ENCODE measurements around the gene COL11A2.

The COL11A2 gene

DNA sequence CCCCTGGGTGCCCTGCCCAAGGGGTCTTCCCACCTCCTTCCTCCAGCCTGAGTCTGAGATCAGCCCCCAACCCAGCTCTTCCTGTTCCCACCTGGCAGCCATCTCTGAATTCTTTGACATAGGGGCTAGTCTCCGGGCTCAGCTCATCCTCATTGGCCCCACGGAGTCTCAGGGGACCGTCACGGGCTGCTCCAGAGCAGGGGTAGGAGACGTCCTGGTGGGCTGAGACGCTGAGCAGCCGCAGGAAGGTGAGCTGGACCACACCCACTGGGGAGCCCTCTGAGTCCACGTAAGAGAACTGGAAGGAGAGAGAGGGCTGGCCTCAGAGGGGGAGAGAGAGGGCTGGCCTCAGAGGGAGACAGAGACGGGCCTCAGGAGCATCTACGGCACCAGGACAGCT lies 28.1 kb downstream of the COL11A2 start:
- in situ Hi-C loops (cut with MboI; ENCODE audit: low pct_unique_long_range_greater_than_20kb, low sequenced_read_pairs, unreplicated experiment), result no loop called here
- no peak for TF ChIP-seq CTCF (IDR thresholded peaks at IDR 0.05; ENCODE audit: extremely low read depth, insufficient read depth, missing control alignments)
- no peak for DNase-seq (ENCODE audit: low spot score)

DNA sequence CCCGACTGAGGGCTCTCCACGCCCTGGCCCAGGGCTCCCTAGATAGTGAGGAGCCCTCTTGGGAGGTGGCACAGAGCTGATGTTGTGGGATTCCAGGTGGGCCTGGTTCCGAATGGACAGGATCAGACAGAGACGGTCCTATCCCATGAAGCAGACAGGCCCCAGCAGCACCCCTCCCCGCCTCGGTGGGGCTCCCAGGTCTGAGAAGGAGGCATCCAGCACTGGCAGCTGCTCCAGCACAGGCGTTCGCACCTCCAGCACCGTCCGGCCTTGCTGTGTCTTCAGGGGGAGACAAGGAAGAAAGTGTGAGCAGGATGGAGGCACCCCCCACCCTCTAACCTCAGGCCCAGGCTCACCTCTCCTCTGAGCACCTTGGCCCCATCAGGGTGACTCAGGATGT lies 28.7 kb downstream of the COL11A2 start:
- DNase-seq (ENCODE audit: low spot score), result no peak
- TF ChIP-seq CTCF (IDR thresholded peaks at IDR 0.05; ENCODE audit: extremely low read depth, insufficient read depth, missing control alignments), result no peak
- in situ Hi-C loops (cut with MboI; ENCODE audit: low pct_unique_long_range_greater_than_20kb, low sequenced_read_pairs, unreplicated experiment), result no loop called here

DNA sequence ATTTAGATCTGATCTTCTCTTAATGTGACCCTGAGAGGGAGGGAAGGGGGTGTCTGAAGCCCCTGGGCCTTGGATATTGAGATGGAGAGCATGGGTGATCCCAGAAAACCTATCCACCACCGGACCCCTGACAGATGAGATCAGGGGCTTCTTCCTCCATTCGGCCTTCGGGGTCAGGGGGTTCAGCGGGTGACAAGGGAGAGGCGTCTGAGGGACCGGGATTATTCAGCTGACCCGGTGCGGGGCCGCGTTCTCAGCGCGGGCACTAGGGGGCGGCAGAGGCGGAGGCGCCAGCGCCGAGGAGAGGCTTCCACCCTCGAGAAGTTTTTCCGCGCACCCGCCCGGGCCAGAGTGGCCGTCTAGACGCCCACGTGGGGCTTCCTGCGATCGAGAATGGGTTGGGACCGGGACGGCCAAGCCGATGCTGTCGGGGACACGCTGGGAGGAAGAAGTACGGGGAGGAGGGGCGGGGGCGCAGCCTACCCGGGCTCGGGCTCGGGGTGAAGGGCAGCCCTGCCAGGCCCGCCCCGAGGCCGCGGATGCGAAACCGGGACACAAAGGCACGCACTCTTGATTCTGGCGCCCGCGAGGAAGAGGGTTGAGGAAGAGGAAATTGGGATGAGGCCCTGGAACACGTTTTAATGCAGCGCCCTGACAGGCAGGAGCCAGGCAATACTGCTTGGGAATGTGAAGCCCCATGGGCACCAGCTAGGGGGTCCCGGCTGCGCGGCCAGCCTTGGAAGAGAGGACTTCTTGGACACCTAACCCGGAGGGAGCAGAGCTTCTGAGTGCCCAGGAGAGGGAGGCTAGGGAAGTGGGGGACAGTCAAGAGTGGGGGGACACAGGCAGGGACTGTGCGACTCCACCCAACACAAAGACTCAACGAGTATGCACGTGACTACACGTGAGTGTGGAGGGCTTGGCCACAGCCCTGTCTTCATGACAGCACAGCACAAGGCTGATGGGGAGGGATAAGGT lies 30.6 kb downstream of the COL11A2 start:
- peak; percentile 90 for DNase-seq (ENCODE audit: low spot score)
- peak; percentile 97 for TF ChIP-seq CTCF (IDR thresholded peaks at IDR 0.05; ENCODE audit: extremely low read depth, insufficient read depth, missing control alignments)
- in situ Hi-C loops (cut with MboI; ENCODE audit: low pct_unique_long_range_greater_than_20kb, low sequenced_read_pairs, unreplicated experiment), result no loop called here

DNA sequence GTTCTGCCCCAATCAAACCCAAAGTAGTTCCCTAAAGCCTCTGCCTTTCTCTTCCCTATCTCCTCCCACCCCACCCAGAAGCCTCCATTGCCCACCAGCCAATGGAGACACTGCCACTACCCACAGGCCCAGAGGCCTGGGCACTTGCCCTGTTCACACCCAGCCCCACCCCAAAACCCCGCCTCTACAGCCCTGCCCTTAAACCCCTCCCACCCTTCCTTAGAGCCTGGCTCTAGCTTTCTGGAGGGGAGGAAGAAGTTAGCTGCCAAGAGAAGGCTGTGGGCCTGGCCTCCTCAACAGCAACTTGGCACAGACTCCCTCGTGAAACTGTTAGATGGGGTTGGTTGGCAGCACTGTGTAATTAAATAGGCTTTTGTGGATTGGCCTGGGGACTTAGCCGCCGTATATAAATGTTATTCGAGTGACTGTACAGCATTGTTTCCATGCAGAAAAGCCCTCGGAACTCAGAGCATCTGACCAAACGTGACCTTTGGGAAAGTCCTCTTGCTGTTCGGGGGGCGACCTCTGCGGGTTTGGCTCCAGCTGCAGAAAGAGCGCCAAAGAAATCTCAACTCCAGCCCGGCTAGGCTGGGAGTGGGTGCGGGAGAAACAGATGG lies 31.4 kb downstream of the COL11A2 start:
- in situ Hi-C loops (cut with MboI; ENCODE audit: low pct_unique_long_range_greater_than_20kb, low sequenced_read_pairs, unreplicated experiment), result no loop called here
- DNase-seq (ENCODE audit: low spot score), result peak; percentile 23
- TF ChIP-seq CTCF (IDR thresholded peaks at IDR 0.05; ENCODE audit: extremely low read depth, insufficient read depth, missing control alignments), result no peak

- no peak for TF ChIP-seq CTCF (IDR thresholded peaks at IDR 0.05; ENCODE audit: extremely low read depth, insufficient read depth, missing control alignments)
- DNase-seq (ENCODE audit: low spot score), result no peak
- in situ Hi-C loops (cut with MboI; ENCODE audit: low pct_unique_long_range_greater_than_20kb, low sequenced_read_pairs, unreplicated experiment), result no loop called here
Observed at GRCh38 chr6:33160096-33160495, 32.2 kb downstream of the COL11A2 start.

GRCh38 chr6:33156964-33157363 lies 35.3 kb downstream of the COL11A2 start:
- no peak for DNase-seq (ENCODE audit: low spot score)
- TF ChIP-seq CTCF (IDR thresholded peaks at IDR 0.05; ENCODE audit: extremely low read depth, insufficient read depth, missing control alignments), result no peak
- in situ Hi-C loops (cut with MboI; ENCODE audit: low pct_unique_long_range_greater_than_20kb, low sequenced_read_pairs, unreplicated experiment), result no loop called here
